Kidney (tissue), 14 donors: Measurements from ENCODE around the gene CAPN15. TPM values are rescaled to one million over a fixed set of nuclear protein-coding genes. Genes with fewer than 3 reads are reported as not detected.

Experiments
- DNase-seq, 5 donors: peaks; one replicate each; pipeline ENCODE4 v3.0.0-alpha.2; 2013 to 2020
- FAIRE-seq: peaks from 2 replicates; lab custom pipeline; 2012; peaks lifted over from hg19 to GRCh38; lab: Jason Lieb, UNC
- H3K27ac ChIP-seq, 2 donors: one replicate each; pipeline ENCODE4 v1.7.0; 2013; ENCODE audit warnings: low read depth in 2 of 2, low read length in 2 of 2, inconsistent platforms in 1 of 2
- H3K27me3 ChIP-seq: one replicate; pipeline ENCODE4 v1.7.1; 2013; ENCODE audit warnings: low read length, inconsistent platforms; ENCODE audit not compliant: control insufficient read depth, insufficient read depth
- H3K36me3 ChIP-seq, 3 donors: one replicate each; pipeline versions ENCODE4 v1.7.0 to v1.7.1; 2013; ENCODE audit warnings: low read length in 3 of 3, control low read depth in 1 of 3, inconsistent platforms in 1 of 3; ENCODE audit not compliant: insufficient read depth in 3 of 3, control insufficient read depth in 2 of 3
- H3K4me1 ChIP-seq, 3 donors: one replicate each; pipeline versions ENCODE4 v1.7.0 to v1.7.1; 2013; ENCODE audit warnings: low read length in 3 of 3, inconsistent platforms in 1 of 3, low read depth in 1 of 3; ENCODE audit not compliant: control insufficient read depth in 2 of 3, insufficient read depth in 2 of 3
- H3K4me3 ChIP-seq, 3 donors: one replicate each; pipeline versions ENCODE4 v1.7.0 to v1.8.1; 2013; ENCODE audit warnings: low read length in 3 of 3, control low read depth in 1 of 3, inconsistent platforms in 1 of 3
- H3K9ac ChIP-seq, 3 donors: one replicate each; pipeline versions ENCODE4 v1.7.0 to v1.7.1; 2013; ENCODE audit warnings: low read length in 3 of 3, control low read depth in 1 of 3, inconsistent platforms in 1 of 3
- H3K9me3 ChIP-seq, 3 donors: one replicate each; pipeline versions ENCODE4 v1.7.0 to v1.7.1; 2013; ENCODE audit warnings: low read length in 3 of 3, control low read depth in 1 of 3, inconsistent platforms in 1 of 3; ENCODE audit not compliant: control insufficient read depth in 2 of 3, insufficient read depth in 1 of 3
- CTCF ChIP-seq: IDR thresholded peaks from 3 replicates; pipeline ENCODE4 v1.5.1; 2012; ENCODE audit warnings: mild to moderate bottlenecking, moderate library complexity, borderline replicate concordance; ENCODE audit not compliant: insufficient read depth; ENCODE audit errors: extremely low read depth
- intact Hi-C: fragments of 100-400 bp; cut with DNase I; formaldehyde crosslinking; loops from one replicate; pipeline ENCODE4 v1.11.1; 2022
- polyA plus RNA-seq: library from polyadenylated mRNA; stranded (reverse); fragments of 350-450 nt; fragmentation: Illumina TruSeq; extraction: RNeasy Lipid Tissue Mini Kit (QIAGEN cat#74804); gene quantifications from one replicate; pipeline ENCODE4 v1.2.3, GENCODE V29; 2014; ENCODE audit warnings: low read depth, low replicate concordance; ENCODE audit not compliant: insufficient read depth
- total RNA-seq: library from RNA; stranded (reverse); fragmentation: NEBNext Ultra II Directional; extraction: Animal tissue kit (Norgen Biotek cat#: 25700); gene quantifications from one replicate; pipeline ENCODE4 v1.2.1, GENCODE V29; 2021
- donor health status: control.
- donor health status: control.
- donor health status: control.
- donor health status: control.
- donor health status: control.
- donor health status: DM: yes; HTN: yes; CAD: no.
- donor health status: Normal renal cell carcinoma (clear cell type).

CAPN15 gene
- total and polyA plus RNA-seq, 2 donors from 2014 or later, result 17.9 to 52.9 TPM

- no peaks in the 10 kb centered on the region for H3K9me3 ChIP-seq
- DNase-seq (no peak), FAIRE-seq (no peak)
- no peak for TF ChIP-seq CTCF
- intact Hi-C loops, result no loop called here
- H3K27me3 ChIP-seq, result no peaks in the 10 kb centered on the region
- H3K9ac ChIP-seq, result no peak overlapping the region
- no peak overlapping the region for H3K27ac ChIP-seq
- H3K4me1 ChIP-seq, result no peaks in the 10 kb centered on the region
- H3K4me3 ChIP-seq, result no peak overlapping the region
- H3K36me3 ChIP-seq, result peaks cover 0 to 2% (median 0%) of the 10 kb centered on the region in 3 donors
Measured at GRCh38 chr16:552171-552570, 24.7 kb downstream of the CAPN15 start.

GRCh38 chr16:553601-554296 is 26.2 kb downstream of the CAPN15 start:
- FAIRE-seq, result no peak
- Histone ChIP-seq H3K27ac (no peak overlapping the region), H3K4me1 (peaks cover 0 to 7% (median 3%) of the 10 kb centered on the region in 3 donors), H3K36me3 (peaks cover 0 to 2% (median 0%) of the 10 kb centered on the region in 3 donors), H3K9me3 (no peaks in the 10 kb centered on the region), H3K4me3 (no peak overlapping the region), H3K9ac (no peak overlapping the region), H3K27me3 (no peaks in the 10 kb centered on the region)
- no peak for TF ChIP-seq CTCF
- DNase-seq, result no peak
- intact Hi-C loops, result no loop called here

- no peak overlapping the region for H3K9ac ChIP-seq
- no peaks in the 10 kb centered on the region for H3K27me3 ChIP-seq
- TF ChIP-seq CTCF, result no peak
- intact Hi-C loops, result no loop called here
- FAIRE-seq (no peak), DNase-seq (no peak)
- peaks cover 0 to 9% (median 3%) of the 10 kb centered on the region in 3 donors for H3K4me1 ChIP-seq
- H3K36me3 ChIP-seq, result peaks cover 0 to 2% (median 0%) of the 10 kb centered on the region in 3 donors
- H3K27ac ChIP-seq, result no peak overlapping the region
- no peak overlapping the region for H3K4me3 ChIP-seq
- H3K9me3 ChIP-seq, result no peaks in the 10 kb centered on the region
Measured at GRCh38 chr16:554297-554621, 26.7 kb downstream of the CAPN15 start.
